ENCODE measurements around the gene PLK1.
"Not testable (repeated sequence)": the region's sequence is repeated elsewhere in the genome, so short reads cannot be mapped to it uniquely, and the experiment has no call there.

The PLK1 gene

DNA sequence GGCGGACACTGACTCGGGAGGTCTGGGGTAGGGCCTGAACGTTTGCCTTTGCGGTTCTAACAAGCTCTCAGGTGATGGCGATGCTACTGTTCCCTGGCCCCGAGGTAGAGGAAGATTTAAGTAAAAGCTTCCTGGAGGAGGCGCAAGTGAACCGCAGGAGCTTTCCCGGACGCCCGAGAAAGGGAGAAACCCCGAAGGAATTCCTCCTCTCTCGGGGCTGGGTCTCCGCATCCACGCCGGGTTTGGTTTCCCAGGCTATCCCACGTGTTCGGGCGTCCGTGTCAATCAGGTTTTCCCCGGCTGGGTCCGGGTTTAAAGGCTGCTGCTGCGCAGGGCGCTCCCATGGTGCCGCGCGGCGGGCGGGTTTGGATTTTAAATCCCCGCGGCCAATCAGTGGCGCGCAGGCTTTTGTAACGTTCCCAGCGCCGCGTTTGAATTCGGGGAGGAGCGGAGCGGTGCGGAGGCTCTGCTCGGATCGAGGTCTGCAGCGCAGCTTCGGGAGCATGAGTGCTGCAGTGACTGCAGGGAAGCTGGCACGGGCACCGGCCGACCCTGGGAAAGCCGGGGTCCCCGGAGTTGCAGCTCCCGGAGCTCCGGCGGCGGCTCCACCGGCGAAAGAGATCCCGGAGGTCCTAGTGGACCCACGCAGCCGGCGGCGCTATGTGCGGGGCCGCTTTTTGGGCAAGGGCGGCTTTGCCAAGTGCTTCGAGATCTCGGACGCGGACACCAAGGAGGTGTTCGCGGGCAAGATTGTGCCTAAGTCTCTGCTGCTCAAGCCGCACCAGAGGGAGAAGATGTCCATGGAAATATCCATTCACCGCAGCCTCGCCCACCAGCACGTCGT is at the start of gene PLK1:
PLK1 (plus strand) TSS at position 460 of the 844 bp plus-strand sequence; CDS start at position 504, 44 bp downstream.
- peak within 1 kb of the TSS; percentile 34 to 55 (median 46) for H3K4me3 ChIP-seq
- peak within 1 kb of the TSS in 4 of 21 experiments; percentile 5 to 41 (median 33) for H3K27ac ChIP-seq

DNA sequence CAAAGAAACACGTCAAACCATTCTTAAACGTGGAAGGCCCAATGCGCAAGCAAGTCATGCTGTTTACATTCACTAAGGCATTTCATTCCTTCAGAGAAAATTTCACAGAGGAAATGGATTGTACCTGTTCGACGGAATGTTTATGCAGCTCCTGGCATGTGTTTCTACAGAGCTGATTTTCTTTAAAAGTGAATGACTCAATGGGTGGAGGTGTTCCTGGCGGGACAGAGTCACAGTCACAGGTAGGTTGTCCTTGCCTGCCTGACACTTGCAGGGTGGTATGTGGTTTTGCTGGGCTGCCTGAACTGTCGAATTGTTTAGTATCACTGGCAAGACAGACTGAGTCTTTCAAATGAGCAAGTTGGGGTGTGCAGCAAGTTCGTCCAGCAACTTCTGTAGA is 49.2 kb upstream of the PLK1 start:
- Histone ChIP-seq H3K4me3 (no peak overlapping the region), H3K27ac (peak overlapping the region in 8 of 21 experiments; percentile 3 to 64 (median 26))

DNA sequence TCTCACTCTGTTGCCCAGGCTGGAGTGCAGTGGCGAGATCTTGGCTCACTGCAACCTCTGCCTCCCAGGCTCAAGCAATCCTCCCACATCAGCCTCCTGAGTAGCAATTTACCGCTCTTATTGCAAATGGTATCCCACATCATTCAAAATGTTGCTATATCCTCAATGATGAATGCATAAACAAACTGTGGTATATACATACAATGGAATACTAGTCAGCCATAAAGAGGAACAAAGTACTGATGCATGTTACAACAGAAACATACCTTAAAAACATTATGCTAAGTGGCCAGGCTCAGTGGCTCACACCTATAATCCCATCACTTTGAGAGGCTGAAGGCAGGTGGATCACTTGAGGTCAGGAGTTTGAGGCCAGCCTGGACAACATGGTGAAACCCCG is 46.8 kb upstream of the PLK1 start:
- not testable (repeated sequence) for H3K4me3 ChIP-seq, H3K27ac ChIP-seq

DNA sequence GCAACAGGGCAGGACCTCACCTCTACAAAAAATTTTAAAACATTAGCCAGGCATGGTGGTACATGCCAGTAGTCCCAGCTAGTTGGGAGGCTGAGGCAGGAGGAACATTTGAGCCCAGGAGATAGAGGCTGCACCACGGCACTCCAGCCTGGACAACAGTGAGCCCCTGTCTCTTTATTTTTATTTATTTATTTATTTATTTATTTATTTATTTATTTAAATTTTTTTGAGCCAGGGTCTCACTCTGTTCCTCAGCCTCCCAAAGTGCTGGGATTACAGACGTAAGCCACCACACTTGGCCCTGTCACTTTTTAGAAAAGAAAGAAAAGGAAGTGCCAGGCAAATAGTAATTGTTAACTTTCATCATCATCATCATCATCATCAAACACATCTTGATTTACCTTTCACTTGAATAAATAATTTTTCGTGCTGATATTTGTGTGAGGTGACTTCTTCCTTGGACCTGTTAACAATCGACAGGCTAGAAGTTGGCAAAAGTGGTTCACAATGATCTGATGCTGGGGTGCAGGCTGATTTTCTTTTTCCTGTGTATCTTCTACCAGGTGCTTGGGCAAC is 44.1 kb upstream of the PLK1 start:
- H3K27ac ChIP-seq, result no peak overlapping the region
- H3K4me3 ChIP-seq, result no peak overlapping the region

DNA sequence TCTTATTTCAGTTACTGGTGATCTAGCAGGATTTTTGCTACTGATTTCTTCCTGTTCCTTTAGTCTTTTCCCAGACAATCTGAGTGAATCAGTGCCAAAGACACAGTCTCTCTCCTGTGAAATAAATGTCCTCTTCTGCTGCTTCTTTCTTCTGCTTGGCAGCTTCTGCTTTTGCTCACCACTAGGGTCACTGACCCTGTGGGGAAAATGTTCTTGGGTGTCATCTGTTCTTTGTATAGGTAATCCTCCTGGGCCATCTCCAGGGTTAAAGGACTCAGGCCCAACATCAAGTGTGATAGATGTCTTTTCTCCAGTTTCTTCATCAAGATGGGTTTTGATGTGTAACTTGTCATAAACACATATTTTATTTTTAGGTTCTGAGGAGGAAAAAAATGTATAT is 42.7 kb upstream of the PLK1 start:
- no peak overlapping the region for H3K27ac ChIP-seq
- no peak overlapping the region for H3K4me3 ChIP-seq

DNA sequence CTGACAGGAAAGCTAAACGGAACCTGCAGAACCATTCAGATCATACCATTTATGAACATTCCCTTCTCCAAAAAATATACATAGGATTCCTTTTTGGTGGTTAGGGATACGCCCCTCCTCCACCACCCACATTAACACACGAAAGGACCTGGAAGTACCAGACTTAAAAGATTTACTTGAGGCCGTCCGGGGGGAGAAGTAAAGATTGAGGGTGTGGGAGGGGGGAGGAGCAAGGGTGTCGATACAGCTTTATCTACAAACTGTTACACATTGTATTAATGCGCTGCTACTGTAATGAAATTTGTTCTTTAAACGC is 38.1 kb upstream of the PLK1 start:
- peak overlapping the region; percentile 65 to 94 (median 90) for H3K27ac ChIP-seq

DNA sequence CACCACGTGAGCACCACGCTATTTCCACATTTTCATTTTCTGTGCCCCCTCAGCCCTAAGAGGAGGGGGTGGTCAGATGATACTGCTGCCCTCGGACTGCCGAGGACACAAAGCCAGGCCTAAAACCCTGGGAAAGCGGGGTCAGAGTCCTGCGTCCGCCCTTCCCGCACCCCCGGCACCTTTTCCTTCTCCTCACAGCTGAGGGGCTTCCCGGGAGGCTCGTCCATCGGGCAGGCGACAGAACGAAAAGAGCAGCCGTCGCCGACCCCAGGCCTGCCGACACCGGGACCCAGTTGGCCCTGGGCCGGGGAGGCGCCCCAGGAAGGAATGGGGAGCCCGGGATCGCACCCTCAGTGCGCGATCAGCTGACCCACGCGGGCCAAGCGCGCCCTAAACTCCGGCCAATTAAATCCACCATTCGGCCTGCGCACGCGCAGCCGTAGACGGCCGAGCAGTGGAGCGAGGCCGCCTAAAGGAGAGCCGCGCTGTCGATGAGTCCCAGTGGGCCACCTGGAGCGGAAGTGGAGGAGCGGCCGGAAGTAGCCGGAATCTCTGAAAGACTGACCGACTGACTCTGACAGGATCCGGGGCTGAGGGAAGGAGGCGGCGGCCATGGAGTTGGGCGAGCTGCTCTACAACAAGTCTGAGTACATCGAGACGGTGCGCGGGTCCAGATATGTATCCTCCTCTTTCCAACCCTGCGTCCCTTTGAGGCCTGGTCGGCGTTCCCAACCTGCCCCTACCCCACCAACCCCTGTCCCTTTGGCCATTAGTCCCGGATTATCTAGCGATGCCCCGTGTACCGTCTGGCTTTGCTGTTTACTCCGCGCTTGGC is 37.5 kb upstream of the PLK1 start, which contains the start of the genes DCTN5 and PALB2:
DCTN5 (plus strand) TSS at position 536 of the 835 bp plus-strand sequence; CDS start at position 613, 77 bp downstream.
PALB2 (minus strand) TSS at position 380 of the 835 bp plus-strand sequence; CDS start at position 227, 153 bp downstream.
- H3K27ac ChIP-seq, result peak within 1 kb of the TSS; percentile 65 to 94 (median 90)
- peak within 1 kb of the TSS; percentile 61 to 98 (median 80) for H3K4me3 ChIP-seq

More for the DNA sequence above, 38.1 kb upstream of the PLK1 start:
- peak overlapping the region; percentile 61 to 98 (median 80) for H3K4me3 ChIP-seq

DNA sequence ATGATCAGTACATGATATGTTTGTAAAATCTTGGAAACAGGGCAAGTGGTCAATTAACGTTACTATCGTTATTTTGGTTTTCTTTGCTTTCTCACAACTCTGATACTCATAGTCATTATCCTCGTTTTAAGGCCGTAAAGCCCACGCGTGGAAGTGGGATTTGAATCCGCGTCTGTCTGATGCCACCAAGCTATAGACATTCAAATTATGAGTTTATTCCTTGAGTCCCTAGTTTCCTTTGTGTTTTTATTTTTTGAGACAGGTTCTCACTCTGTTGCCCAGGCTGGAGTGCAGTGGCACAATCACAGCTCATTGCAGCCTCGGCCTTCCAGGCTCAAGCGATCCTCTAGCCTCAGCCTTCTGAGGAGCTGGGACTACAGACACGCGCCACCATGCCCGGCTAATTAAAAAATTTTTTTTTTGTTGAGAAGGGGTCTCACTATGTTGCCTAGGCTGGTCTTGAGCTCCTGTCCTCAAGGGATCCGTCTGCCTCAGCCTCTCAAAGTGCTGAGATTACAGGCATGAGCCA is 36.4 kb upstream of the PLK1 start:
- peak overlapping the region in 15 of 21 experiments; percentile 83 to 94 (median 90) for H3K27ac ChIP-seq
- H3K4me3 ChIP-seq, result peak overlapping the region; percentile 61 to 98 (median 80)

DNA sequence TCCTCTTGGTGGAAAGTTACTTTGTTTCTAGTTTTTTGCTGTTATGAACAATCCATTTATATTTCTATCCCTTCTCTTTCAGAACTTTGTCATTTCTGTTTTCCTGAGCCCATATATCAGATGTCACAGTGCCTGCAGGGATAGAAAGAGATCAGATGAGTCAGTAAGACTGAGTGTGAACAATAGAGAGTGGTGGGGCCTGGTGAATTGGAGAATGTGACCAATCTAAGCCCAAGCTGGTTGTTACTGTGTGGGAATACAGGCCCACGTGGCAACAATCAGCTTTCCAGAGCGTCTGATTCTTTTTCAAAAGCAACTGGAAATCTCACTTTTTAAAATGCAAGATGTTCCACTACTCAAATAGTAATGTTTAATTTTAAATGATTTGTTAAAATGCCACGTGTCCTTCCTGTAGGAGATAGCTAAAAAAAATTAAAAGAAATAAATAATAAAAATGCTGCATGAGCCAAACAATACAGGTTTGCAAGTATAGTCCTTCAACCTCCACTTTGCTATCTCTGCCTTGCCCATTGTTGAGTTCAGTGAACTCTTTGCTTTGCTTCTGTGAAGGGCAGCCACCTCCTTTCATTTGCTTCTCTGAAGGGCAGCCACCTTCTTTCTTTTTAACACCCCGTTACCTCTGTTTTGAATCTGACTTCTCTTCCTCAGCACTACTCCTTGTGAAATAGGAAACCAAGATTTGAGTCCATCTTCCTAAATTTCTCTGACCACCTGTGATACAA is 27.8 kb upstream of the PLK1 start:
- no peak overlapping the region for H3K27ac ChIP-seq
- H3K4me3 ChIP-seq, result no peak overlapping the region

DNA sequence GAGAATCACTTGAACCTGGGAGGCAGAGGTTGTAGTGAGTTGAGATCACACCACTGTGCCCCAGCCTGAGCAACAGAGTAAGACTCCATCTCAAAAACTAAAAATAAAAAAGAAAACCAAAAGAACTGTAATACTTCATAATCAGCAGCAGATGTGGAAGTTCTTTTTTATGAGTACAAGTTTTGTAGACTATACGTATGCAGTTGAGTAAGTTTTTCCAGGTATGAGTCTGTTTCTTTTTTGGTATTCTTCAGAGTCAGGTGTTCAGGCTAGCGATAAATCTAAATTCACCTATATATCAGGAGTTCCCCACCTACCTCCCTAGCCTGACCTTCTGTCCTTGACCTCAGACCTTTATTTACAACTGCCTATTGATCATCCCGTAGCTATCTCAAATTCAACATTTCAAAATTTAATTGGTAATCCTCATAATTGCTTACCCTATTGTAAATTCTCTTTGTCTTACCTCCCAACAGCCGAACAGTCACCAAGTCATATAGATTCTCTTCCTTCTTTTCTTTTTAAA is 26.7 kb upstream of the PLK1 start:
- H3K4me3 ChIP-seq, result no peak overlapping the region
- no peak overlapping the region for H3K27ac ChIP-seq

DNA sequence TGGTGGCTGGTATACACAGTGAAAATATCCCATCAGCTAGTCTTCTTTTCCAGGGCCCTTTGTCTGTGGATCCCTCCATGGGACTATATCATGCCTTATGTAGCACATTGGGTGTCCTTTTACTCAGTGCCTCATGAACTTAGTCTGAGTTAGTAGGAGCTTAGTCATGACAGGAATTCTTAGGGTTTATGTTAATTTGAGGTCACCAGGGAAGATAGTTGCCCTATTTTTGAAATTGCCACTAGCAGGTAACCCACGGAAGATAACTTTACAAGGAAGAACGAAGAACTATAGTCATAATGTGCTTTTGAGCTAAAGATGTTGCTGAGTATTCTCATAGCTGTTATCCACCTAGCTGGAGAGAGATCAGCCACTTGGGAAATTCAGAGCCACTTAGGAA is 14.8 kb upstream of the PLK1 start:
- no peak overlapping the region for H3K4me3 ChIP-seq

DNA sequence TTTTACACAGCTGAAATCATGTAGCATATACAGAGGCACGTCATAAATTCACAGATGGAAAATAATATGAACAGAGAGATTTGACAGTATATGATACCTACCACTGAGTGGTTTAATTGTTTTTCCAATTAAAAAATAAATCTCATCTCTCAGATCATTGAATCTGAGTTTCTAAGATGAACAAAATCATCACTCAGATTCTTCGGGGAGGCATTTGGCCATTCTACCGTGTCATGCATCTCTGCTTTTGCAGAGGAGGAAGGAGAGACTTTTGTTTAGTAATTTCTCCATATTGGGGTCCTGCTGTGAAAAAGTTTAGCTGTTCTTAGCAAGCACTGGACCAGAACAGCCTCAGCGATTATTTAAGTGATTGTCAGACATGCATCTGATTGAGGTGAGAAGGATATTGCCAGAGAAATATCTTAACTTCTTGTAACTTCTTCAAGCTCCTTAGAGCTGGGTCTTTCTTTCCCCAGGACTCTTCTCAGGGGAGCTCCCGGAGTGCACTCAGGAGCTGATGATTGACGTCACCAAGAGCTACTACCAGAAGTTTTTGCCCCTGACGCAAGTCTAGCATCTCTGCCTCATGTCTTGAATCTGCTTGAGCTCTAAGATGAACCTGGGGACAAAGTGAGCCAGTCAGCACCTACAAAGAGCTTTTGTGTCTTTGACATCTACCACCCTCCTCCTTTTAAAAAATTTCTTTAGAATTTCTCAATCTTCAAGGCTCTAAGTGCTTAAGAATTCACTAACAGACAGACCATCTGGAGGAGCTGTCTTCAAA is 11.9 kb upstream of the PLK1 start:
- H3K27ac ChIP-seq, result no peak overlapping the region

More for the DNA sequence above, 14.8 kb upstream of the PLK1 start:
- no peak overlapping the region for H3K27ac ChIP-seq

DNA sequence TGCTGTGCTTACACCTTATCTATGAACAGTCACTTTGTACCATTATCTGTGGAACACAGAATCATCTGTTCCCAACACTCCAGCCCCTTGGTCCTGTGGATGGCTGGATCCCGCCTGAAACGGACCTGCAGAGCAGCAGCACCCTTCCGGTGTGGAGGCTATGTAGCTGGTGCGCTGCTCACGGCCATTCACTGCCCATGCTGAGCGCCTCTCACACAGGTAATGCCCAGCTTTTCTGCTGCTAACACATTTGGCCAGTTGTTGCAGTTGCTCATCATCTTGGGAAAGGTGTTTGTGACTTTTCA is 11.4 kb upstream of the PLK1 start:
- H3K27ac ChIP-seq, result no peak overlapping the region

More for the DNA sequence above, 11.9 kb upstream of the PLK1 start:
- no peak overlapping the region for H3K4me3 ChIP-seq

DNA sequence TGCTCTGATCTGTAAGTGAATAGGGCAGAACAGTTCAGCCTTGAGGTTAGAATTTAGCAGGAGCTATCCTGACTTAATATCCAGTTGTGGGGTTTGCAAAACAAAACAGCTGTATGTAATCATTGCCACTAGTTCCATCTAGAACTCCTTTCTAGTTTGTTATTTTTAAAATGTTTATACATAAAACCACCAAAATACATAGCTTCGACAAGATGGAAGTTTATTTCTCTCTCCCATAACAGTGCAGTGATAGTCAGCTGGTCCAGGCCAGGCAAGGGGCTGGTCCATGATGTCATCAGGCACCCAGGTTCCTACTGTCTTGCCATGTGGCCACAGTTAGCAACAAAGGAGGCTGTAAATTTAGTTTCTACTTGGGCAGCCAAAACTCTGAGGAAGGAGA is 10.5 kb upstream of the PLK1 start:
- no peak overlapping the region for H3K27ac ChIP-seq
- no peak overlapping the region for H3K4me3 ChIP-seq

More for the DNA sequence above, 11.4 kb upstream of the PLK1 start:
- no peak overlapping the region for H3K4me3 ChIP-seq

DNA sequence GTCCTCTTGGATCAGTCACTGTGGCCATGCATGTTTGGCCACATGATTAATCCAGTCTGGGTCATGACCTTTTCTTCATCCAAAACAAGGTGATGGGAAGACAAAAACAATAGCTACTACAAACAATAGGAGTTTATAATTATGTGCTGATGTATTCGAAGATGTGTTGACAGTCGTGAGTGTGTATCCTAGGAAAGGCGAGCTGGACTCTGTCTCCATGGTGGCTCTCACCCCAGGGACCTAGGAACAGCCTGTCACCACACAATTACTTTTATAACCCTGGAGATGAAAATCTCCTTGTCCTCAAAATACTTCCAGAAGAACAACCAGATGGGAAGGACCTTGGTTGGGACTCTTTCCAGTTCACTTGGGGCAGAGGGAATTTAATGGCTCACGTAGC is 9.8 kb upstream of the PLK1 start:
- peak overlapping the region in 2 of 21 experiments; percentile 5 to 32 for H3K27ac ChIP-seq
- no peak overlapping the region for H3K4me3 ChIP-seq

DNA sequence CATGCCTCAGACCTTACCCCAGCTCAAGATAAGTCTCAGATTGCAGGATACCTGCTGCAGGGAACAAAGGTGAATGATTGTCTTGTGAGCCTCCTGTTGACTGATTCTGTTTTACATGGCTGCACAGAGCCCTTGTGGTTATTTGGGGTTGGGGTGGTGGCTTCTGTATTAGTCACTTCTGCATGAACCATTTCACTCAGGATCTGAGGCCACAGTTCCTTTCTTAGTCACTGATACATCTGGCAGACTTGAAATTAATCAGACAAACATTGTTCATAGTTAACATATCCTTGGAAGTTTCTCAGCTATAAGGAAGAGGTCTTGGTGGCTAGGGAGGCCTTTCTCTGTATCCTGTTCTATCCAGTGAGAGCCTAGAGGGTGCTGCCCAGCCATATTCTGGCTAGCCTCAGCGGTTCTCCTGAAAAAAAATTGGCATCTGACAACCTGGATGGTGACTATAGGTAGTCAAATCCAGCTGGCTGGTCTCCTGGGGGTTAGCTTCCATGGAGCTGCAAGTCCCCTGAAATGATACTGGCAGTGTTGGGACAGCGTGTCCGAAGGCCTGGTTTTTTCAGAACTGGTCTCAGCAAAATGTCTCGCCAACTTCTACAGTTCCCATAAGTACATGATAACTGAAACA is 8.4 kb upstream of the PLK1 start:
- H3K27ac ChIP-seq, result peak overlapping the region in 4 of 21 experiments; percentile 21 to 60 (median 47)

DNA sequence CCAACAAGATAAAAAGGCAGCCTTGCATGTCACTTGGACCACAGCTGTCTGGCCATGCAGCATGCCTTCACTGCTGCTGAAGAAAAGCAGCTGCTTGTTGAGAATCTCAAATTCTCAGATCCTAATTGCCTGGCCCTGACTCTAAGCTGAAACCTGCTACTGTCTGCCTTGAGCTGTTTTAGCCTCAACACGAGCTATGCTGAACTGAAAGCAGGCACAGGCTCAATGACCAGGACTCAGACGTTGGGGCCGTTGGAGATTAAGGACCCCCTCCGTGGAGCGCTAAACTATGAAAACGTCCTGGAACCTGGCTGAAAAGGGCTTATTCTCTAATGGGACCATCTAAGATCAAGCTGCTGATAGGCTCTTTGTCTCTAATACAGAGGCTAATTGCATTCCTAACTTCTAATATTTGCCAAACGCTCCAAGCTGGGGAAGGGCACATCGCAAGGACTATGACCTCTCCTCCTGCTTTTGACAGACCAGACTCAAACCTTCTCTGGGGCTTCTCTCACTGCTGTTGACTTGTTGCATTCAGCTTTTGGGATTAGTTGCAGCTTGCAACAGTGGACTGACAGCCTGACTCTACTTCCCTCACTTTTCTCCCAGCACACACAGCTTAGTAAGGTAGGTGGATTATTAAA is 4.6 kb upstream of the PLK1 start:
- Histone ChIP-seq H3K4me3 (no peak overlapping the region), H3K27ac (no peak overlapping the region)

More for the DNA sequence above, 8.4 kb upstream of the PLK1 start:
- H3K4me3 ChIP-seq, result no peak overlapping the region

Data from skin epidermis (tissue), 12 donors.